Spleen (tissue), 11 donors: ENCODE data around the gene AXIN2. TPM values are rescaled to one million over a fixed set of nuclear protein-coding genes. Genes with fewer than 3 reads are reported as not detected.
A peak's percentile ranks its signal among the peaks of the same experiment; 100 is the strongest.

Source experiments
- DNase-seq: peaks from one replicate; pipeline ENCODE4 v3.0.0-alpha.2; 2020
- H3K27ac ChIP-seq, 8 donors: fragments of 200-600 bp; sonication (generic) in 7 of 8; 1 replicate in 4 of 8; 2 replicates in 4 of 8; pipeline versions ENCODE4 v1.5.0 to v1.8.0; 2016 to 2021; ENCODE audit warnings: inconsistent platforms in 4 of 8, mild to moderate bottlenecking in 4 of 8, moderate library complexity in 1 of 8
- H3K27me3 ChIP-seq, 7 donors: fragments of 200-600 bp; sonication (generic) in 6 of 7; replicated peaks in 1 of 7; 1 replicate in 4 of 7; 2 replicates in 3 of 7; pipeline versions ENCODE4 v1.5.0 to v1.8.0; 2016 to 2021; ENCODE audit warnings: inconsistent platforms in 3 of 7, mild to moderate bottlenecking in 1 of 7
- H3K36me3 ChIP-seq, 6 donors: fragments of 200-600 bp; sonication (generic) in 5 of 6; 1 replicate in 4 of 6; 2 replicates in 2 of 6; pipeline versions ENCODE4 v1.5.0 to v1.8.0; 2016 to 2021; ENCODE audit warnings: inconsistent platforms in 2 of 6
- H3K4me1 ChIP-seq, 6 donors: fragments of 200-600 bp; sonication (generic) in 5 of 6; 1 replicate in 3 of 6; 2 replicates in 3 of 6; pipeline versions ENCODE4 v1.5.0 to v1.8.0; 2016 to 2021; ENCODE audit warnings: inconsistent platforms in 3 of 6
- H3K4me3 ChIP-seq, 8 donors: fragments of 200-600 bp; sonication (generic) in 7 of 8; 1 replicate in 4 of 8; 2 replicates in 4 of 8; pipeline versions ENCODE4 v1.5.0 to v1.8.0; 2016 to 2021; ENCODE audit warnings: inconsistent platforms in 4 of 8, mild to moderate bottlenecking in 4 of 8, moderate library complexity in 2 of 8
- H3K9me3 ChIP-seq, 8 donors: fragments of 200-600 bp; sonication (generic) in 7 of 8; 1 replicate in 4 of 8; 2 replicates in 4 of 8; pipeline versions ENCODE4 v1.5.0 to v1.8.0; 2016 to 2021; ENCODE audit warnings: inconsistent platforms in 4 of 8
- POLR2A ChIP-seq, 3 donors: fragments of 450-650 bp; IDR thresholded peaks; one replicate each; pipeline ENCODE4 v1.5.1; 2017; ENCODE audit warnings: antibody characterized with exemption in 3 of 3, mild to moderate bottlenecking in 1 of 3
- POLR2AphosphoS5 ChIP-seq, 3 donors: sonication (generic); formaldehyde crosslinking; IDR thresholded peaks; one replicate each; pipeline ENCODE4 v1.5.1; 2017; ENCODE audit warnings: antibody characterized with exemption in 3 of 3
- WGBS, 5 donors: extraction: QIAGEN DNeasy Blood & Tissue Kit in 3 of 5; methylation state at CpG; one replicate each; pipeline versions ENCODE4 v1.1.5 to v1.1.7; 2013 to 2018; 5-methylcytosine and 5-hydroxymethylcytosine counted together
- intact Hi-C: fragments of 100-400 bp; cut with DNase I; formaldehyde crosslinking; loops from one replicate; pipeline ENCODE4 v1.15.0; 2023; ENCODE audit warnings: low total_unique reads
- polyA plus RNA-seq, 3 donors: library from polyadenylated mRNA; stranded (reverse); fragments of 200-250 nt; gene quantifications; one replicate each; pipeline ENCODE4 v1.2.1, GENCODE V29; 2013
- total RNA-seq, 7 donors: library from RNA; depleted of rRNA in 3 of 7; stranded (reverse); fragments of >200 nt in 3 of 7; fragmentation: NEBNext Ultra II Directional in 4 of 7; extraction: Animal tissue kit (Norgen Biotek cat#: 25700) in 4 of 7; gene quantifications; one replicate each; pipeline versions ENCODE4 v1.1.0 to v1.2.1, GENCODE V29; 2016 to 2021
- TF ChIP-seq, protein P1 (sequence below), 11 experiments: fragments of 200-600 bp in 7 of 11; fragments of 450-650 bp in 4 of 11; sonication (generic) in 4 of 11; IDR thresholded peaks in 8 of 11; conservative IDR thresholded peaks in 3 of 11; 1 replicate in 7 of 11; 2 replicates in 4 of 11; pipeline versions ENCODE4 v1.4.0 to v1.8.0; 2016 to 2021; ENCODE audit warnings: antibody characterized with exemption in 11 of 11, inconsistent platforms in 4 of 11, mild to moderate bottlenecking in 1 of 11
- donor health status: healthy with polysubstance abuse.
- donor health status: DM: no; HTN: no; CAD: no; lungs with moderate emphysema.
- donor health status: DM: no; HTN: no; CAD: no.
- donor health status: Bipolar disorder and iron deficiency.
- donor health status: healthy.
- donor health status: DM: no; HTN: no; CAD: no.
- donor health status: DM: yes; HTN: yes; CAD: no.

Gene AXIN2
- total and polyA plus RNA-seq, 10 donors = 1.1 to 16.6 (median 11.0) TPM

DNA sequence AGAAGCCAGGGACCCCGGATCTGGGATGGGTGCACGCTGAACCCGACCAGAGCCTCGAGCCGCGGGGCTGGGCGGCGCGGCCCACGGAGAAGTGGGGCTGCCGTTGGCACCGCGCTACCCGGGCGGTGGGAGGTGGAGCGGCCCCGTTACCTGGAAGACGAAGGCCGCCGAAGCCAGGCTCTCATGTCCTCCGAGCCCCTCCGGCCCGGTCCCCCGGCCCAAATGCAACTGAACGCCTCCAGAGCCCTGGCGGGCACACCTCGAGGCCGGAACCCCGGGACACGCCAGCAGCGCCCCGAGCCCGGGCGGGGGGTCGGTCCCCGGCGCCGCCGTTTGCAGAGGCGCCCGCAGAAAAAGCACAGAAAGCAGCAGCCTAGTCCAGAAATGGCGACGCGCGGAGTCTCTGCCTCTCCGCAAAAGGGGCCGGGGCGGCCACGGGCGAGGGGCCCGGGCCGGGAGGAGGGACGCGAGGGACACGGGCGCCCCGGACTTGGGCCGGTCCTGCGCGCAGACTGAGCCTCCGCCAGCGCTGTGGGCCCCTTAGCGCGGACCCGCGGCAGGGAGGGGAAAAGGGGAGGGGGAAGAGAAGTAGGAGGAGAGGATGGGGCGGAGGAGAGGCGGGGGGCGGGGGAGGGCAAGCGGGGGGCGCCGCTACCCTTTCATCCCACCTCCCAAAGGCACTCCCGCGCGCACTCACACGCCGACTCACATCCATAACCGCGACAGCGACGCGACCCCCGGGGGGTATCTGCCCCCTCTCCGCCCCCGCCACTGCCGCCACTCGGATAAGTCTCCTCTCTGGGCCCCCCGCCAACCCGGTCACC is 1.4 kb downstream of the AXIN2 start:
- Histone ChIP-seq H3K36me3 (peaks cover 0 to 7% (median 0%) of the 10 kb centered on the region in 6 donors), H3K4me1 (peaks cover 0 to 49% (median 13%) of the 10 kb centered on the region in 6 donors), H3K4me3 (peak overlapping the region in 4 of 8 donors; percentile 54 to 78 (median 70)), H3K27me3 (peaks cover 0 to 70% (median 16%) of the 10 kb centered on the region in 7 donors), H3K9me3 (no peaks in the 10 kb centered on the region), H3K27ac (peak overlapping the region in 7 of 8 donors; percentile 53 to 88 (median 84))
- peak; percentile 84 for DNase-seq
- 0 to 1% (median 1%) methylated on average over 26 to 83 of the region's 89 CpGs for WGBS, 5 donors
- intact Hi-C loops = loop anchor here (5.0 to 10.0 kb wide), 2 partner anchors 268 to 325 kb away; no protein-coding TSS in a partner anchor
- TF ChIP-seq, protein P1, sequence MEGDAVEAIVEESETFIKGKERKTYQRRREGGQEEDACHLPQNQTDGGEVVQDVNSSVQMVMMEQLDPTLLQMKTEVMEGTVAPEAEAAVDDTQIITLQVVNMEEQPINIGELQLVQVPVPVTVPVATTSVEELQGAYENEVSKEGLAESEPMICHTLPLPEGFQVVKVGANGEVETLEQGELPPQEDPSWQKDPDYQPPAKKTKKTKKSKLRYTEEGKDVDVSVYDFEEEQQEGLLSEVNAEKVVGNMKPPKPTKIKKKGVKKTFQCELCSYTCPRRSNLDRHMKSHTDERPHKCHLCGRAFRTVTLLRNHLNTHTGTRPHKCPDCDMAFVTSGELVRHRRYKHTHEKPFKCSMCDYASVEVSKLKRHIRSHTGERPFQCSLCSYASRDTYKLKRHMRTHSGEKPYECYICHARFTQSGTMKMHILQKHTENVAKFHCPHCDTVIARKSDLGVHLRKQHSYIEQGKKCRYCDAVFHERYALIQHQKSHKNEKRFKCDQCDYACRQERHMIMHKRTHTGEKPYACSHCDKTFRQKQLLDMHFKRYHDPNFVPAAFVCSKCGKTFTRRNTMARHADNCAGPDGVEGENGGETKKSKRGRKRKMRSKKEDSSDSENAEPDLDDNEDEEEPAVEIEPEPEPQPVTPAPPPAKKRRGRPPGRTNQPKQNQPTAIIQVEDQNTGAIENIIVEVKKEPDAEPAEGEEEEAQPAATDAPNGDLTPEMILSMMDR (IDR thresholded peaks at IDR 0.05 in 8 of 11, conservative IDR thresholded peaks at IDR 0.05 in 3 of 11) = no peak
- TF ChIP-seq POLR2AphosphoS5 (IDR thresholded peaks at IDR 0.05) (peak in 2 of 3 donors; percentile 62 to 69), POLR2A (IDR thresholded peaks at IDR 0.05) (no peak)

DNA sequence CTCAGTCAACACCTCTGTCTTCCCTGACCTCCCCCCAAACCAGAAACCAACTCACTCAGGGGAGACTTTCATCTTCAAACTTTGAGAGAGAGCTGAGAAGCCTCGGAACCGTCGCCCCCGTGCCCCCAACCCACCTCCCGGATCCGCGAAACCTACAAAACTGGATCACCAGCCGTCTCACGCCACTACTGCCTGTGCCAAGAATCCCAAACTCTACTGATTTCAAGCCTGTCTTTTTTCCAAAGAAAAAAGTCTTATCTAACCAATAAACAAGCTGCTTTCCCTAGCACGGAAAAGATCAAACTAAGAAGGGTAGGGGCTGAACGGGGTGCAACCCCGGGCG is 2.0 kb downstream of the AXIN2 start:
- no peak for TF ChIP-seq POLR2A (IDR thresholded peaks at IDR 0.05)
- no peak for TF ChIP-seq POLR2AphosphoS5 (IDR thresholded peaks at IDR 0.05)
- TF ChIP-seq, protein P1 (IDR thresholded peaks at IDR 0.05 in 8 of 11, conservative IDR thresholded peaks at IDR 0.05 in 3 of 11) = no peak
- peak overlapping the region in 4 of 8 donors; percentile 54 to 78 (median 70) for H3K4me3 ChIP-seq

DNA sequence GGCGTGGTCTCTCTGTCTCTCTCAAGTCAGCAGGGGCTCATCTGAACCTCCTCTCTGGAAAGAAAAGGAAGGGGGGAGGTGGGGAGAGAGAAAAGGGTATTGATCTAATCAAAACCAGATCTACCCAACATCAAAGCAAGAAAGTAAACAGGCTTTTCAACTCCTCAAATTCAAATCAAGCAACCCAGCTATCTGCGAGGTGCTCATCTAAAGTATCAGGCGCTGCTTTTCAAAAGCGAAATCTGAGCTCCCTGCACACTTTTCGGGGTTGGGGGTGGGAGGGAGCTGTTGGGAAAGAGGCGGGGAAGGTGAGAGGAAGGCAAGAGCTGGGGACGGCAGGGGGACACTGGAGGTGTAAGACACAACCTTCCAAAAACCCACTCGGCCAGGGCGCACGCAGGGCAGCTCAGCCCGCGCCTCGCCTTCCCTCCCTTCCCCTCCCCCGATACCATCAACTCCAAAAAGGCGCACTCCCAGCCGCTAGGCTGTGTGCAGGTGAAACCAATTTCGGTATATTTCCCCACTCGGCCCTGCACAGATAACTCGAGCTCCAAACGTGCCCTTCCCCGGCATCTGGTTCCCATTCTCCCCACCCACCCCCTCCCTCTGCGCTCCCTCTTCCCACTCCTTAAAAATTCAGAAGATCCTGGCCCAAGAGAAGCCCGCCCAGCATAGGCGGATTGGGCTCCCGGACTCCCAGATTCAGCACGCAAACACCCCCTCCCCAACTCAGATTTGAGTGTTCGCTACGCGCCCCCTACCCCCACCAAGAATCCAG is 2.6 kb downstream of the AXIN2 start:
- DNase-seq = no peak
- H3K4me1 ChIP-seq = peaks cover 0 to 49% (median 13%) of the 10 kb centered on the region in 6 donors
- peak overlapping the region in 3 of 8 donors; percentile 67 to 78 (median 73) for H3K4me3 ChIP-seq
- no peaks in the 10 kb centered on the region for H3K9me3 ChIP-seq
- H3K27me3 ChIP-seq = peaks cover 0 to 70% (median 16%) of the 10 kb centered on the region in 7 donors
- TF ChIP-seq, protein P1 (IDR thresholded peaks at IDR 0.05 in 8 of 11, conservative IDR thresholded peaks at IDR 0.05 in 3 of 11) = no peak
- no peak for TF ChIP-seq POLR2AphosphoS5 (IDR thresholded peaks at IDR 0.05)
- TF ChIP-seq POLR2A (IDR thresholded peaks at IDR 0.05) = no peak
- whole genome bisulfite sequencing, 5 donors = 10 to 20% (median 12%) methylated on average over 29 of the region's 29 CpGs
- H3K36me3 ChIP-seq = peaks cover 0 to 7% (median 0%) of the 10 kb centered on the region in 6 donors
- H3K27ac ChIP-seq = peak overlapping the region in 5 of 8 donors; percentile 83 to 88 (median 86)
- intact Hi-C loops = loop anchor here (5.0 to 10.0 kb wide), 2 partner anchors 267 to 324 kb away; no protein-coding TSS in a partner anchor

More for the DNA sequence above, 2.0 kb downstream of the AXIN2 start:
- intact Hi-C loops = loop anchor here (5.0 to 10.0 kb wide), 2 partner anchors 267 to 325 kb away; no protein-coding TSS in a partner anchor
- DNase-seq = no peak
- Histone ChIP-seq H3K36me3 (peaks cover 0 to 7% (median 0%) of the 10 kb centered on the region in 6 donors), H3K4me1 (peaks cover 0 to 49% (median 13%) of the 10 kb centered on the region in 6 donors), H3K27ac (peak overlapping the region in 7 of 8 donors; percentile 53 to 88 (median 84)), H3K9me3 (no peaks in the 10 kb centered on the region), H3K27me3 (peaks cover 0 to 70% (median 16%) of the 10 kb centered on the region in 7 donors)
- 1 to 5% (median 2%) methylated on average over 13 of the region's 13 CpGs for WGBS, 5 donors
